Measurements from ENCODE around the gene CACNA2D3. TPM values are rescaled to one million over a fixed set of nuclear protein-coding genes. Genes with fewer than 3 reads are reported as not detected.

CACNA2D3 gene
- total RNA-seq, 4 donors from 2014 or later, result 0.27 to 1.5 (median 0.79) TPM

GRCh38 chr3:54197509-54197908, 75.2 kb downstream of the CACNA2D3 start:
- DNase-seq (ENCODE audit: low spot score in 2 of 2), result peak in 1 of 2 donors; percentile 32
- intact Hi-C loops (cut with DNase I; ENCODE audit: low total_unique reads), result no loop called here
- WGBS, 2 donors, result 61 to 70% methylated on average over 6 of the region's 6 CpGs

DNA sequence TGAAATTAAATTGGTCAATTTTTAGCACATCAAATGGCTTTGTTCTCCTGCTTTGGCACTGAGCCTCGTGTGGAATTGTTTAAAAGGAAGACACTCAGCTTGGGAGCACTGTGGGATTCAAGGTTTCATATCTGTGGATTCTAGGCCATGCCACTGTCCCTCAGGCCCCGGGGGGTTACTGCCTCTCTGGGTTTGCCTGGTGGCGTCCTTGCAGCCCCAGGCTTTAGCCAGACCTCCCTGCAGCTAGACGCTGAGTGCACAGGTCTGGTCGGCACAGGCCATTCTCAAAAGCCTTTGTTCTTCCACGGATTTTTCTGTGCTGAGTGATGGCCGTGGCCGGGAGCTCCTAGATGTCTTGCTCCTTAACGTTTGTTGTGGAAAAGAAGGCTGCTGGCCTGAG, 76.2 kb downstream of the CACNA2D3 start:
- intact Hi-C loops (cut with DNase I; ENCODE audit: low total_unique reads), result no loop called here
- no peak overlapping the region for H3K4me3 ChIP-seq (ENCODE audit: low read depth, poor library complexity, severe bottlenecking)
- DNase-seq (ENCODE audit: low spot score in 2 of 2), result peak in 1 of 2 donors; percentile 48
- no peak for TF ChIP-seq CTCF (IDR thresholded peaks at IDR 0.05)
- 54 to 70% methylated on average over 9 of the region's 9 CpGs for WGBS, 2 donors

More at GRCh38 chr3:54197509-54197908, 75.2 kb downstream of the CACNA2D3 start:
- no peak for TF ChIP-seq CTCF (IDR thresholded peaks at IDR 0.05)
- no peak for TF ChIP-seq POLR2A (IDR thresholded peaks at IDR 0.05)
- H3K4me3 ChIP-seq (ENCODE audit: low read depth, poor library complexity, severe bottlenecking), result no peak overlapping the region

DNA sequence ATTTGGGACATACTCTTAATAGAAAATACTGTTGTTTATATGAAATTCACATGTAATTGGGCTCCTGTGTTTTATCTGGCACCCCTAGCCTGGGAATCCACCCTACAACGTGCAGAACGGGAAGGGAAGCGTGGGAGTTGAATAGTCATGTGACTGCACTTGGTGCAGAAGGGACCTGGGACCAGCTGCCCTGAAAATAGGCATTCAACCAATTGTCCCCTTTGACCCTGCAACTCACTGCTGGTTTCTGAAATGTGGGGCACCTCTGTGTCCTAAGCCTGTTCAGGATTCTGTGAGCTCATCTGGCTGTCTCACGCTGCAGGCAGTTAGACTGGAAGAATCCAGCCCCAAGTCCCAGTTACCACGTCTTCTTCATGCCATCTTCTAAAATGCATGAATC, 79.7 kb downstream of the CACNA2D3 start:
- no peak for TF ChIP-seq CTCF (IDR thresholded peaks at IDR 0.05)
- no peak for TF ChIP-seq POLR2A (IDR thresholded peaks at IDR 0.05)
- no peak overlapping the region for H3K4me3 ChIP-seq (ENCODE audit: low read depth, poor library complexity, severe bottlenecking)
- WGBS, 2 donors, result 55 to 63% methylated on average over 5 of the region's 5 CpGs
- intact Hi-C loops (cut with DNase I; ENCODE audit: low total_unique reads), result no loop called here
- peak in 1 of 2 donors; percentile 56 for DNase-seq (ENCODE audit: low spot score in 2 of 2)

GRCh38 chr3:54202651-54203248, 80.4 kb downstream of the CACNA2D3 start:
- 70 to 73% methylated on average over 5 of the region's 5 CpGs for WGBS, 2 donors
- TF ChIP-seq POLR2A (IDR thresholded peaks at IDR 0.05) (no peak), CTCF (IDR thresholded peaks at IDR 0.05) (no peak)

DNA sequence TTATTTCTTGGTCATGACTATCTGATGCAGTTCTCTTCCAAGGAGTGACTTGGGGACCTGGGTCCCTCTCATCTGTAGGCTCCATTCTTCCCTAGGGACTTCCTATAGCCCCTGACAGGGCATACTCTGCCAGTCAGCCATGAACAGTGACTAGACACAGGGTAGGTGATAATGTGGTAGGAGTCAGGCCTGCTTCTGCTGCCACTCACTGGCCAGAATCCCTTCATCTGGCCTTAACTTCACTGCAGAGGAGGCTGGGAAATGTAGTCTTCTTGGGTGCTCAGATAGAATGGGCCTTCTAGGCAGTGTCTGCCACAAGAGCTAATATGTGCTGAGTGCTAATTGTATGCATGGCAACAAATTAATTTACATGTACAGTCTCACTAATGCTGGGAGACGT, 84.5 kb downstream of the CACNA2D3 start:
- H3K4me3 ChIP-seq (ENCODE audit: low read depth, poor library complexity, severe bottlenecking), result no peak overlapping the region
- intact Hi-C loops (cut with DNase I; ENCODE audit: low total_unique reads), result no loop called here
- no peak for TF ChIP-seq POLR2A (IDR thresholded peaks at IDR 0.05)
- no peak for TF ChIP-seq CTCF (IDR thresholded peaks at IDR 0.05)
- 80 to 82% methylated on average over 1 of the region's 1 CpG for WGBS, 2 donors
- no peak for DNase-seq (ENCODE audit: low spot score in 2 of 2)

More at GRCh38 chr3:54202651-54203248, 80.4 kb downstream of the CACNA2D3 start:
- intact Hi-C loops (cut with DNase I; ENCODE audit: low total_unique reads), result no loop called here
- no peak overlapping the region for H3K4me3 ChIP-seq (ENCODE audit: low read depth, poor library complexity, severe bottlenecking)
- peak in 1 of 2 donors; percentile 61 for DNase-seq (ENCODE audit: low spot score in 2 of 2)

DNA sequence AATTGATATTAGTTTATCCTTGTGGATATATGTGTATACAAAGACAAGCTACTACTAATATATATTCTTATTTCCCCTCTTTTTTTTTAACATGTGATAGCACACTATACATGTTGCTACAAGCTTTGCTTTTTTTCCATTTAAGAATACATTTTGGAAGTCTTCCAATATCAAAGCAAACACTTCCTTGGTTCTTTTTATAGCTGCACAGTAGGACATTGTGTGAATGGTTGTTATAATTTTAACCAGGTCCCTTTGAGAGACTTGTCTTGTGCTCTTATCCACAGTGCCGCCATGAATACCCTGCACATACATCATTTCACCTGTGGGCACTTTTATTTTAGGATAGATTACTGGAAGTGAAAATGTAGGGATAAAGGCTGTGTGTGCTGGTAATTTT, 88.7 kb downstream of the CACNA2D3 start:
- intact Hi-C loops (cut with DNase I; ENCODE audit: low total_unique reads), result no loop called here
- TF ChIP-seq CTCF (IDR thresholded peaks at IDR 0.05) (no peak), POLR2A (IDR thresholded peaks at IDR 0.05) (no peak)
- H3K4me3 ChIP-seq (ENCODE audit: low read depth, poor library complexity, severe bottlenecking), result no peak overlapping the region
- no peak for DNase-seq (ENCODE audit: low spot score in 2 of 2)
- WGBS, 2 donors, result 23 to 35% methylated on average over 1 of the region's 1 CpG

All from lower leg skin (tissue), 4 donors.